Left ventricle myocardium superior (tissue), 1 donor: ENCODE results near the gene SEMA3D. TPM values are rescaled to one million over a fixed set of nuclear protein-coding genes. Genes with fewer than 3 reads are reported as not detected.

Experiments
- ATAC-seq: fragments of 200-7000 bp; cut with Tn5 transposase; one replicate; pipeline ENCODE4 v1.9.1; 2020; ENCODE audit warnings: mild to moderate bottlenecking, moderate library complexity
- DNase-seq: peaks from one replicate; pipeline ENCODE4 v3.0.0-alpha.2; 2020
- intact Hi-C: fragments of 100-400 bp; cut with micrococcal nuclease; formaldehyde crosslinking; loops from one replicate; pipeline ENCODE4 v1.11.0; 2022
- total RNA-seq: library from RNA; stranded (reverse); fragmentation: NEBNext Ultra II Directional; extraction: Animal tissue kit (Norgen Biotek cat#: 25700); gene quantifications from one replicate; pipeline ENCODE4 v1.2.1, GENCODE V29; 2021
- donor health status: DM: no; HTN: yes; CAD: no; lungs with severe emphysema.

Gene SEMA3D
- total RNA-seq, 1 donor from 2014 or later, result 0.94 TPM

DNA sequence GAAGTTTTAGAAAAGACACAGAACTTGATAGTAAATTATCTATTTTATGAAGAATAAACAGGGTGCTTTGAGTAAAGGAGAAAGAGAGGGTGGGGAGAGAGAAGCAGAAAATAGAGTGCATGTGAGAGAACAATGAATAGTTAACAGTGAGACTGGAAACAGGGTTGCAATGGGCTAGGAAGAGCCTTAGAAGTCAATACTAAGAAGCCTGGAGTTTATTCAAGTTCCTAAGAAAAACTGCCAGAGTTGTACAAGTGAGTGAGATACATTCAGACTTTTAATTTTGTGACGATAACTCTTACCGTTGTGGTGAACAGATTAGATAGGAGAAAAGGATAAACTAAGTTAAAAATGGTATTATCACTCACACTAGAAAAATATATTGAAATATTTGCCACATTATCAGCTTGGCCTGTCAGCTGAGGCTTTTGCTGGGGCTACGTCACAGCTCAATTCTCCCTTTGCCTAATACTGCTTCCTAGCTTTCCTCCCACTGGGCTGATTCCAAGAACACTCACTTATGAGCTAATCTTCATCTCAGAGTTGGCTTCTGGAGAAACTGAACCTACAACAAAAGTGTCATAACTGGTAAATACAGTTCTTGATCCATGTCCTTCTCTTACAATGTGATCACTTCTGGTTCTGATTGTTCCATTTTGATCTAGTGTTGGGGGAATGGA is 92.7 kb downstream of the SEMA3D start:
- intact Hi-C loops, result no loop called here
- peak; percentile 92 for ATAC-seq
- no peak for DNase-seq

DNA sequence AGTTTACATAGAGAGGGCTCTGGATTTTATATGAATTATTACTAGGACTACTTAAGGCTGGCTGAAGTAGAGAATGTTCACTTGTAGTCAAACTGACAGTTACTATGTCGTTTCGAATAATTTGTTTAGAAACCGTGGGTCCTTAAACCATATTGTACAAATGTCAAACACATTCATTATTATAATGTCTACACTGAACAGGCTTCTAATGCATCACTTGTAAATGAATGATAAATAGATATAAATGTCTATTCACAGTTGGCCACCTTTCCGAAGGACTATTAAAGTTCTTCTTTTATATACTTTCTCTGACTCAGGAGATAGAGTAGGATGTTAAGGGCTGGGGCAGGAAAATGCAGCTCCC is 95.3 kb downstream of the SEMA3D start:
- DNase-seq, result no peak
- ATAC-seq, result no peak
- intact Hi-C loops, result no loop called here

DNA sequence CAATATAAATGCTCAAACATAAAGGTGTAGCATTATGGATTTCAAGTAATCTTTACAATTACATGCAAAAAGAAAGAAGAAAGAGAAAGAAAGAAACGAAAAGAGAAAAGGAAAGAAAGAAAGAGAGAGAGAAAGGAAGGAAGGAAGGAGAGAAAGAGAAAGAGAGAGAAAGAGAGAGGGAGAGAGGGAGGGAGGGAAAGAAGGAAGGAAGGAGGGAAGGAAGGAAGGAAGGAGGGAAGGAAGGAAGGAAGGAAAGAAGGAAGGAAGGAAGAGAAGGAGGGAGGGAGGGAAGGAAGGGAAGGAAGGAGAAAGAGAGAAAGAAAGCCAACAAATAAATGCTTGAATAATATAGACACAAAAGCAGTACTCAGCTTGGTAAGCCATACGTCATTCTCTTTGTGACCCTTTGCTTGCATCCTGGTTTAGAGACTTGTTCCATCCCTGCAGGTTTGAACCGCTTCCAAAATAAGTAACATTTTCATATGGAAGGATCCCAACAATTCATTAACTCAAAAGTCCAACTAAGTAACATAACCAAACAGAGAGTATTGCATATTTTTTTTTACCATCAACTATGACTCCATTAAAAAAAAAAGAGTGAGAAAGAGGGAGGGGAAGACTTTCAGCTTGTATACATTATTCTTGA is 95.8 kb downstream of the SEMA3D start:
- no peak for ATAC-seq
- DNase-seq, result no peak
- intact Hi-C loops, result no loop called here

DNA sequence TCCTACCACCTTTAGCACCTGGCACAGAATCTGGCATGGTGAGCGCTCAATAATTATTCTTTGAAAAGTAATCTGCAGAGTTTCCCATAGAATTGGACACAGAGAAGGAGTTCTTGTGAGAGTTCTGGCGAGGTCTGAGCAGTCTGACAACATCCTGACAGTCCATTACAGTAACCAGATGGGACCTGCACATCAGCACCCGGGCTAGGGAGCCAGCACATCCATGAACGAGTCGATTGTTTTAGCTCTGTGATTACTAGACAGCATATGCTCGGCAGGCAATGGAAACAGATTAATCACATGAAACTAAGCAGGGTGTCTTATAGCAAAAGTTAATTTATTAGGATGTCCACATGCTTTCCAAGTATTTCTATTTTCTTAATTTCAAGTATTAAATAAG is 96.7 kb downstream of the SEMA3D start:
- ATAC-seq, result peak; percentile 79
- intact Hi-C loops, result no loop called here
- DNase-seq, result peak; percentile 46

DNA sequence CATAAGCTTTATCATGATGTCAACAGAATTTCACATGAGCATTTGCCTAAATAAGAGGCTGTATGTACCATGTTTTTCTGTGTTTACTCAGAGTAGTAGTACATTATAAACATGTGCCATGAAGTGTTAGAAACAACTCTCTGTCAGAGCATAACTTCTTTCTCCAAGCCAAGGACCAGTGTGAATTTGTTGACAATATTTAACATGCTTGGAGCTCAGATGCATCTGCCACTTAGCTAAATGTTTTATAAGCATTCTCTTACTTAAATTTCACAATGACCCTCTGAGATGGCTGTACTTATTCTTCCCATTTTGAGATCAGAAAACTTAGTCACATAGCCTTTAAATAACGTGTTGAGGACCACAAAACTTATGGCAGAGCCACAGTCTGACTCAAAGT is 105.0 kb downstream of the SEMA3D start:
- intact Hi-C loops, result no loop called here
- DNase-seq (no peak), ATAC-seq (no peak)

DNA sequence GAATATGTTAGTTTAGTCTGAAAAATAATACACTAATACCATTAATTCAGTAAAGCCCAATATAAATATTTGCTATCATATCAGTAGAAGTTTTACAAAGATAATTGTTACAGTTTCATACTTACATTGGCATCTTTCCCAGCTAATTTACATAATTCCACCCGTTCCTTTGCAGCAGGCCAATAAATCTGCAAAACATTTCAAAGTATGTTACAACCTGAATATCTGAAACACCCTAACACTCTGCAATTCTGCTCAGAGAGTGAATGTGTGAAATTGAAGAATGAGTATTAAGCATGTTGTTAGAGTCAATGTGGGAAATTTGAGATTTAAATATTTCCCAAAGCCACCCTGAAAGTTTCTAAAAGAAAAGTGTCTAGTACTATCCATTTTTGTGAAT is 105.5 kb downstream of the SEMA3D start:
- intact Hi-C loops, result no loop called here
- ATAC-seq (no peak), DNase-seq (no peak)

DNA sequence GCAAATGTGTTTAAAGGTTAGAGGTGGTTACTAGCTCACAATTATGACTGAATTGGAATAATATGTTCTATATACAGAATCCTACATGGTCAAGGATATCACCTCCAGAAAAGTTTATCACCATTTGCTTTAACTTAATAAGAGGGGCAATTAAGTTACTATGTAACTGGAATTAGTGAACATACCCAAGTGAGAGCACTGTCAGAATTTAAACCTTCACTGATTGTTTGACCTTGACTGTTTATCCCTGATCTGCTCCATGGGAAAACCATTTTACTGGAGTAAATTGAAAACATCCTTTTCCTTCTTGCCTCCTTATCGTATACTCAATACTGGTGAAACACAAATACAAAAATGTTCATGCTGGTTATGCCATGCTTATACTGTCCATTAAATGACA is 107.4 kb downstream of the SEMA3D start:
- no peak for ATAC-seq
- DNase-seq, result no peak
- intact Hi-C loops, result no loop called here

DNA sequence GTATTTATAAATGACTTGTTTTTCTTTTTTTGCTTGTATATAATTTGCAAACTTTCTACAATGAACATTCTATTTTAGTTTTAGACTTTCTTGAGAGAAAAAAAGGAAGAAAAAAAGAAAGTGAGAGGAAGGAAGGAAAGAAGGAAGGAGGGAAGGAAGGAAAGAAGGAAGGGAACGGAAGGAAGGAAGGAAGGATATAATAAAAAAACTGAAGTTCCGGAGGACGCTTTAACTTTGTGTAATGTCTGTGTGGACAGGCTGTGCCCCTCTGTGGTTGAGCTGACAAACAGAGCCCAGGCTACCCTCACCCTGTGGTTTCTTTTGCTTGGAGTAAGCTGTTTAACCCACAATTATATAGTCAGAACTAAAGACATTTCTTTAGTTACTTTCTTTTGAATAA is 108.7 kb downstream of the SEMA3D start:
- no peak for ATAC-seq
- intact Hi-C loops, result no loop called here
- DNase-seq, result no peak

DNA sequence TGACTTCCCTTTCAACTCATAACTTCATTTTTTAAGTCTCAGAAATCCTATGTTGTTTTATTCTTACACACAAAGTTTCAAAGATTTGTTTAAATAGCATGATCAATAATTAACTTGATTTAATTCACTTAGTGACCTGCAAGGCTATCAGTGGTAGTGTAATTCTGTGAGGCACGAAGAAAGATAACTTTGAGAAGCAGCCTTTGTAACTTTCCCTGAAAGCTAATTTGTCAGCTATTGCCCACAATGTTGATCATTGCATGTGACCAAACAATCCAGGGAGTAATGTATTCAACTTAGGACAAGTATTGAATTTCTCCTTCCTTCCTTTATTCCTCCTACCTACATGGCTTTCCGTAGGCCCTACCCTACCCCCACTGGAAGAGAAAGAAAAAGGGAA is 111.0 kb downstream of the SEMA3D start:
- intact Hi-C loops, result no loop called here
- ATAC-seq, result no peak

DNA sequence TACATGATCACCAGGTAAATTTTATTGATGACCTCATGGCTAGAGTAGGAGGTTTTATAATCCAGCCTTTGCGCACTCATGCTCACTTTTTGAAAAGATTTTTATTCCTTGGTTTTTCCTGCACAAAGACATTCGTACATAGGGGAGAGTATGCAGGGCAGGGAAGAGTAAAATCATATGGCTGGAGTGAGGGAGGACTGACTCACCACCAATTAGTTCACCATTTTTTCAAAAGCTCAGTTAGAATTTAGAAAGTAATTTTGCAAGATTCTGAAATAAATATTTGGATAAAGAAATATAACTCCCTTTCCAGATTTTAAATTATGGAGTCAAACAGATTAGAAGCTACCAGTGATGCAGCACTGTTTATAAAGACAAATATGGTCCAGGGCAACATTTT is 111.9 kb downstream of the SEMA3D start:
- ATAC-seq (no peak), DNase-seq (no peak)
- intact Hi-C loops, result no loop called here

More for the DNA sequence above, 111.0 kb downstream of the SEMA3D start:
- DNase-seq, result no peak

DNA sequence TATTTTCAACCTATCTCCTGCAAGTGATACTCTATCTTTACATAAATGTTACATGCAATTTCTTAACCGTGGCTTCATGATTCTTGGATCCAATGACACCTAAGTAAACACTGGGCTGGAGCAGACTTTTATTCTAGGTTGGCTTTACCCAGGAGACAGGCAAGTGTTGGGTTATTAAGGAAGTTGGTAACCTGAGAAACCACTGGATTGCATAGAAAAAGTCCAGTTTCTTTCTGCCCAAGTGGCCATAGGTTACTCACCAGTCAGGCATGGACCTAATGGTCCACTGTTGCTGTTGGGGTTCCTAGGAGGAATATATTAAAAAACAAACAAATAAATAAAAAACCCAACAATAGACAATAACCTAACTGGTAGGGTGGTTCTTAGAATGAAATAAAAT is 112.8 kb downstream of the SEMA3D start:
- intact Hi-C loops, result no loop called here
- ATAC-seq (no peak), DNase-seq (no peak)

DNA sequence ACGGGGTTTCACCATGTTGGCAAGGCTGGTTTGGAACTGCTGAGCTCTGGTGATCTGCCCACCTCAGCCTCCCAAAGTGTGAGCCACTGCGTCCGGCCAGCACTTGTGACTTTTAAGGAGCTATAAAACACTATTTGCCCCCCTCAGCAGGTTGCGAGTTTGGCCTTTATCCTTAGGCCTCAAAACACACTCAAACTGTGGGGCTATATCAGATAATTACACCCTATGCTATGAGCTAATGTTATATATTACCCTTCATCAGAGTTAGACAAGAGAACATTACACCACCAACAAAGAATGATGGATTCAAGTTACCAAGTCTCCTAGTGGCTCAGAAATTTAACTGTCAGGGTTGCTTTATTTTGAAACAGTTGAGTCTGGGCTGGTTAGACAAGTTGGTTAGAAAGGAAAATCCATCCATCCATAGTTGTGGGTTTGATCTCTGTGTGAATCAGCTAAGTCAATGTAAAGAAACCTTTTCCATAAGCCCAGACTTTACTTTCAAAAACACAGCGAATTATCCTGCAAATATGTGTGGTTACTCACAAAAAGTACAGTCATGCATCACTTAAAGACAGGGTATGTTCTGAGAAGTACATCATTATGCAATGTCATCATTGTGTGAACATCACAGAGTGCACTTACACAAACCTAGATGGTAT is 115.8 kb downstream of the SEMA3D start:
- ATAC-seq, result no peak
- no peak for DNase-seq
- intact Hi-C loops, result no loop called here

DNA sequence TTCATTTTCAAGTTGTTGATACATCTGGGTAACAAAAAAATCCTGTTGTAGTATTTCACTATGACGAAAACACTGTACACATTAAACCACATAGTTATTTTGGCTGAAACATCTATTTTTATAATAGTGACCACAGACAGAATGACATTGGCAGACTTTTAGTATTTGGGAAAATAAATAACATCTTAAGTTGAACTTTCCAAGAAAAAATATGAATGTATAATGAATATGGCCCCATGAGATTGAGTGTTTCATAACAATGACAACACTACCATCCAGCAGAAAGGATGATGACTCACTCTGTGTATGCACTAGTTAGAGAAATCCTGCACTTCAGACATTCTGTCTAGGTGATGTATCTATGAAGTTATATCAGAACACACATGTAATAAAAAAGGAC is 118.1 kb downstream of the SEMA3D start:
- ATAC-seq (peak; percentile 57), DNase-seq (no peak)
- intact Hi-C loops, result no loop called here

DNA sequence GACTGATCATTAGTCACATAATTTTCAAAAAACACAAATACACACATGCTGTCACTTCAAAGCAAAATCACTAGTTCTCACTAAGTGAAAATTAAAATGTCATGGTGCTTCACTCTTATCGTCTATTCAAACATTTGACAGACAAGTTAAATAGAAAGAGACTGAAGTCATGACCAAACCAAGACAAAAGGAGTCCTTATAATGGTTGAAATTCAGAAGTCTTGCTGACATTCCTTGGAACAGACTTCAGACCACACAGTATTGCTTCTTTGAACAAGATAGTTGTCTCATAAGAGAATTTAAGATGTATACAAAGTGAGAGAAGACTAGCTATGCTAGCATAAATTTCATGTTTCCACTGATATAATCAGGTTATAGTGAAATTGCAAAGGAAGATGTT is 119.5 kb downstream of the SEMA3D start:
- ATAC-seq (no peak), DNase-seq (no peak)
- intact Hi-C loops, result no loop called here

DNA sequence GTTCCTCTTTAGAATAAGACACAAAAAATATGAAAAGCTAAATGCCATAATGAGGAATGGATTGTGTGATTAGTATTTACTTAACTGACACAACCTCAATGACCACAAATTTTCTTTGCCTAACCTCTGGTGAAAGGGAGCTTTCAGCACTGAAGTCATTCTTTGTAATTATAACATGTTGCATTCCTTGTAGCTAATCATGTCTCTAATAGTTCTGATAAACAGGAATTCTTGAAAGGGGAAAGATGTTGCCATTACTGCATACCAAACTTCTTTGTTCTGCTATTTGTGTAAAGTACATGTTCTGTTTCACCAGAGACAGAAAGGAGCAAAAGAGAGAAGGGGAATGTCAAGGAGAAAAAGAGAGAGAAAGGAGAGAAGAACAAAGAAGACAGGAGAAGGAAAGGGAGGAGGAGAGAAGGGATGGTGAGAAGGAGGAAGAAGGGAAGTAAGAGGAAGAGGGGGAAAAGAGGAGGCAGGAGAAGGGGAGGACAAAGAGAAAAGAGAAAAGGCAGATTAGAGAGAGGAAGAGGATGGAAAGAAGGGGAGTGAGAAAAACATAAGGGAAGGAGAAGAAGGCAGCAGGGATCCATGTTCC is 120.9 kb downstream of the SEMA3D start:
- DNase-seq, result no peak
- ATAC-seq, result no peak
- intact Hi-C loops, result no loop called here

DNA sequence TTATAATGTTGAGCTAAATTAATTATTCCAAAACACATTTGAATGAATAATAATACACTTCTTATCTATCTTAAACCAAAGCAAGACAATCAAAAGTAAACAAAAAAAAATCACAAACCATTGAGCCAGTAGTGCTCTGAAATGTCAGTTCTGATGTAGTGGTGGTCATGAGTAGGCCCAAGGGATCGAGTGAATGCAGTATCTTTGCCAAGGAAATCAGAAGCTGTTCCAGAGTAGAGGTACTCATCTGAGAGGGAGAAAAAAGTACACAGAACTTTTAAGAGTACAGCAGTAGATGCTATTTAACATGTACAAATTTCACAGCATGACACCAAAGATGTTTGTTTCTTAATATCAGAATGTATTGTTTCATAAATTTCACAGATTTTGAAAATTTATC is 121.5 kb downstream of the SEMA3D start:
- DNase-seq, result no peak
- intact Hi-C loops, result no loop called here
- peak; percentile 77 for ATAC-seq

DNA sequence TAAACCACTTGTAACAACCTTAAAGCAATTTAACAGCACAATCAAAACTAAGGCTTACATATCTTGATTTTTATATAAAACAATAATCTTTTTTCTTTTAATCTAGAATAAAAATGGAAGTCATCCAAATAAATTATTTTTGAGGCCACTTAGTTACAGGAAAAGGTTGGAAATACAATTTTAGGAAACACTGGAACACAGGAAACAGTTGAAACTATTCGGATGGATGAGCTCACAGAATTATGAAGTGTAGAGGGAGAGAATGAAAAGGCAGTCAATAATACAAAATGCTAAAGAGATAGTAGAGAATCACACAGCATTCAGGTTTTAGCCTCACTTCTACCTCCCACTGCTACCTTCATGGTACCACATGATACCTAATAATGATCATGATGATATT is 124.2 kb downstream of the SEMA3D start:
- intact Hi-C loops, result no loop called here
- no peak for DNase-seq
- ATAC-seq, result no peak

DNA sequence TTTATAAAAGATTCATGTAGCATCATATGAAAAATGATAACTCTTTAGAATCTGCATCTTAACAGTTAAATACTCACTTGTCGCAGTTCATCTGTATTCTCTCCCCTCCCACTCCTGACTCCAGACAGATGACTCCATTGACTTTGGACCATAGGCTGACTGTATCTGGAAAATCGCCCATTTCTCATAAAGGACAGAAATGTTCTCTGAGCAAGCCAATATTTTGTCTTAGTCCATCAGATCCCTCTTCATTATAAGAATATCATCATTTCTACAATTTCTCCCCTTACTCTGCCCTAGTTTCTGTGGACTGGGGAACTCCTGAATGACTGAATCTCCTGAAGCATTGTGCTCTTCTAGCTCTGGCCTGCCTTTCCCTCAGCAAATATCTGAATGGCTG is 125.4 kb downstream of the SEMA3D start:
- ATAC-seq, result no peak
- intact Hi-C loops, result no loop called here
- DNase-seq, result no peak

DNA sequence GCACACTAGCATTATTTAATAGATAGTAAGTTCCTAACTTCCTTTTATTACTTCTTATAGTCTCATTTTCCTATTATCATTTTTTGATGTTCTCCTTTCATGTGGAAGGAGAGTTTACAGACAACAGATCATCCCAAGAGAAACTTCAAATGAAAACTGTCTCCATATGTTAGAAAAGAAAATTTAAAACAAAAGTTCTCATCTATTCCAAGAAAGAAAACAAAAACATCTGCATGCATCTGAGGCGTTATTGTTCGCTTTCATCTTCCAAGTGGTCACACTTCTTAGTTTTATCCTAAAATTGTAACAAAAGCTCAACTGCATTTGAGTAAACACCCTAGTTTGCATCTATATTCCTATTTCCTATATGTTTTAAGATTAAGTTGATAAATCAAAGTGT is 126.2 kb downstream of the SEMA3D start:
- no peak for DNase-seq
- ATAC-seq, result no peak
- intact Hi-C loops, result no loop called here

DNA sequence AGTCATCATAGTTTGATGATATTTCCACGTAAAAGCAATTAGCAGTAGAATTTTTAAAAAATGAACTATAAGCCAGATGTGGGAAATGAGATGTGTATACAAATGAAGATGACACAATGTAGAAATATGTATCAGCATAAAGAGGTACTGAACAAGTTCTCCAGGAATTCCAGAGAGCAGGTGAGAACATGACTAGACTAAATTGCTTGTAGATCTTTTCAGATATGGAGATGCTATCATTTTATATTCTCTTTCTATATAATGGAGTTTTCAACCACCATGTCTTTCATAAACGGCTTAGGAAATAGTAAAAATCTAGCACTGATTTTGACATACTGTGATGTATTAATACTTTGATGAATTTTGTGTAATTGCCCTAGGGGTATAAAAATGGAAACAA is 130.9 kb downstream of the SEMA3D start:
- intact Hi-C loops, result no loop called here
- no peak for ATAC-seq
- no peak for DNase-seq

DNA sequence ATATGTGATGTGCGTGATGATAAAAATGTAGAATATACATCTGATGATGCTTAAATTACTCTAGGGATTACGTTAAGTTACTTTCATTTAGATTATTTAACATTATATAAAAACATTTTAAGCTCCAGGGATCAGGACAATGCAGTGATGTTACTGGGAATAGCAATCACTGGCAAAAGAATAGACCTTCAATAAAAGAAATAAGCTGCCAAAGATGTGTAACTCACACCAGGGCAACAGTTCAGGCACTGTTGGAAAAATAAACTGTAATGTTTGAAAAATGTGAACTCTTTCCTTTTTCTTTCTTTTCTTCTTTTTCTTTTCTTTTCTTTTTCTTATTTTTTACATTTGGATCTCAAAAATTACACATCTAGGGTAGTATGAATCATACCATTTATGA is 131.7 kb downstream of the SEMA3D start:
- ATAC-seq (no peak), DNase-seq (no peak)
- intact Hi-C loops, result no loop called here
